ENCODE data around the gene RASGRP3.

DNA sequence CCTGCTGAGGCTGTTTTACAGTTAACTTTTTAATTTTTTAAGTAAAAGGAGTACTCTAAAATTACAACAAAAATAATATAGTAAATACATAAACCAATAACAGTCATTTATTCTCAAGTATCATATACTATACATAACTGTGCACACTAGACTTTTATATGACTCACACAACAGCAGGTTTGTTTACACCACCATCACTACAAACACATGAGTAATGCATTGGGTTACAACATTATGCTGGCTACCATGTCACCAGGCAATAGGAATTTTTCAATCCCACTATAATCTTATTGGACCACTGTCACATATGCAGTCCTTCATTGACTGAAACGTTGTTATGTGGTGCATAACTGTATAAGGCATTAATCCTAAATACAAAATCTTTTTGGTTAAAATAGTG lies 42.5 kb downstream of the RASGRP3 start:
- TF ChIP-seq RAD21 (CRISPR knock-in tag; IDR thresholded peaks at IDR 0.05) (no peak), KAT8 (CRISPR knock-in tag; IDR thresholded peaks at IDR 0.05) (no peak), HDAC6 (IDR thresholded peaks at IDR 0.05; ENCODE audit: low read depth, low read length) (no peak), SALL1 (CRISPR knock-in tag; IDR thresholded peaks at IDR 0.05) (no peak), KDM5B (CRISPR knock-in tag; IDR thresholded peaks at IDR 0.05; ENCODE audit: borderline replicate concordance) (no peak), TOE1 (CRISPR knock-in tag; IDR thresholded peaks at IDR 0.05) (no peak), POLR2A (IDR thresholded peaks at IDR 0.05; ENCODE audit: insufficient read depth in 1 of 2, low read depth in 2 of 2, low read length in 2 of 2) (no peak), ZNF232 (CRISPR knock-in tag; IDR thresholded peaks at IDR 0.05; ENCODE audit: borderline replicate concordance) (no peak)
- TF ChIP-seq, protein P1, sequence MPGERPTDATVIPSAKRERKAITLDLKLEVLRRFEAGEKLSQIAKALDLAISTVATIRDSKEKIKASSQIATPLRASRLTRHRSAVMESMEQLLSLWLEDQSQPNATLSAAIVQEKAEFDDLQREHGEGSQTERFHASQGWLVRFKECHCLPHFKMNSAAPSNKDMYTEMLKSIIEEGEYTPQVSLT (CRISPR knock-in tag; IDR thresholded peaks at IDR 0.05; ENCODE audit: borderline replicate concordance, low read depth): no peak
- TF ChIP-seq, protein P2, sequence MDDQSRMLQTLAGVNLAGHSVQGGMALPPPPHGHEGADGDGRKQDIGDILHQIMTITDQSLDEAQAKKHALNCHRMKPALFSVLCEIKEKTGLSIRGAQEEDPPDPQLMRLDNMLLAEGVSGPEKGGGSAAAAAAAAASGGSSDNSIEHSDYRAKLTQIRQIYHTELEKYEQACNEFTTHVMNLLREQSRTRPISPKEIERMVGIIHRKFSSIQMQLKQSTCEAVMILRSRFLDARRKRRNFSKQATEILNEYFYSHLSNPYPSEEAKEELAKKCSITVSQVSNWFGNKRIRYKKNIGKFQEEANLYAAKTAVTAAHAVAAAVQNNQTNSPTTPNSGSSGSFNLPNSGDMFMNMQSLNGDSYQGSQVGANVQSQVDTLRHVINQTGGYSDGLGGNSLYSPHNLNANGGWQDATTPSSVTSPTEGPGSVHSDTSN (CRISPR knock-in tag; IDR thresholded peaks at IDR 0.05; ENCODE audit: borderline replicate concordance): no peak
